Testis (tissue), 3 donors: Measurements from ENCODE around the gene ACYP2. TPM values are rescaled to one million over a fixed set of nuclear protein-coding genes. Genes with fewer than 3 reads are reported as not detected.

Source experiments
- DNase-seq: peaks from one replicate; pipeline ENCODE4 v3.0.0-alpha.2; 2019
- H3K27ac ChIP-seq, 2 donors: fragments of 200-600 bp; sonication (generic); one replicate each; pipeline ENCODE4 v1.5.1; 2019
- H3K27me3 ChIP-seq: fragments of 200-600 bp; sonication (generic); one replicate; pipeline ENCODE4 v1.5.1; 2019
- H3K36me3 ChIP-seq: fragments of 200-600 bp; sonication (generic); one replicate; pipeline ENCODE4 v1.5.1; 2017; ENCODE audit warnings: low read depth; ENCODE audit errors: missing control alignments
- H3K4me1 ChIP-seq: fragments of 200-600 bp; sonication (generic); one replicate; pipeline ENCODE4 v1.5.1; 2019
- H3K4me3 ChIP-seq, 2 donors: fragments of 200-600 bp; sonication (generic); one replicate each; pipeline ENCODE4 v1.5.1; 2017 to 2019
- H3K9me3 ChIP-seq: fragments of 200-600 bp; sonication (generic); one replicate; pipeline ENCODE4 v1.5.1; 2017
- CTCF ChIP-seq, 3 experiments: fragments of 450-650 bp in 2 of 3; fragments of 200-600 bp in 1 of 3; sonication (generic) in 1 of 3; IDR thresholded peaks; one replicate each; pipeline ENCODE4 v1.5.1; 2016 to 2019; ENCODE audit warnings: antibody characterized with exemption in 3 of 3, mild to moderate bottlenecking in 2 of 3, moderate library complexity in 1 of 3
- POLR2A ChIP-seq: fragments of 450-650 bp; IDR thresholded peaks from one replicate; pipeline ENCODE4 v1.6.1; 2017; ENCODE audit warnings: antibody characterized with exemption, mild to moderate bottlenecking, moderate library complexity
- WGBS, 2 donors: methylation state at CpG; one replicate each; pipeline ENCODE4 v1.1.5; 2018; 5-methylcytosine and 5-hydroxymethylcytosine counted together
- intact Hi-C: fragments of 100-400 bp; cut with DNase I; formaldehyde crosslinking; loops from one replicate; pipeline ENCODE4 v1.15.1; 2023; ENCODE audit warnings: low total_unique reads
- polyA plus RNA-seq: library from polyadenylated mRNA; stranded (reverse); fragments of 350-450 nt; fragmentation: Illumina TruSeq; extraction: RNeasy Lipid Tissue Mini Kit (QIAGEN cat#74804); gene quantifications from one replicate; pipeline ENCODE4 v1.2.3, GENCODE V29; 2014; ENCODE audit warnings: low read depth, low replicate concordance; ENCODE audit not compliant: insufficient read depth
- total RNA-seq, 2 donors: library from RNA; depleted of rRNA; stranded (reverse); fragments of >200 nt; gene quantifications; one replicate each; pipeline ENCODE4 v1.2.3, GENCODE V29; 2016

Gene ACYP2
- total and polyA plus RNA-seq, 3 donors from 2014 or later: 23.2 to 36.2 (median 34.5) TPM

GRCh38 chr2:54183281-54183680, 67.9 kb downstream of the ACYP2 start:
- no peak overlapping the region for H3K4me3 ChIP-seq
- 93 to 98% methylated on average over 3 of the region's 3 CpGs for WGBS, 2 donors
- no peaks in the 10 kb centered on the region for H3K27me3 ChIP-seq
- no peaks in the 10 kb centered on the region for H3K36me3 ChIP-seq
- intact Hi-C loops: no loop called here
- TF ChIP-seq POLR2A: no peak
- no peak for TF ChIP-seq CTCF (IDR thresholded peaks at IDR 0.05)
- H3K4me1 ChIP-seq: no peaks in the 10 kb centered on the region
- H3K27ac ChIP-seq: no peak overlapping the region
- H3K9me3 ChIP-seq: no peaks in the 10 kb centered on the region
- no peak for DNase-seq

GRCh38 chr2:54183972-54184371, 68.6 kb downstream of the ACYP2 start:
- TF ChIP-seq POLR2A (no peak), CTCF (IDR thresholded peaks at IDR 0.05) (no peak)
- no peaks in the 10 kb centered on the region for H3K9me3 ChIP-seq
- DNase-seq: no peak
- 48 to 49% methylated on average over 4 of the region's 4 CpGs for WGBS, 2 donors
- H3K4me3 ChIP-seq: no peak overlapping the region
- intact Hi-C loops: no loop called here
- H3K4me1 ChIP-seq: no peaks in the 10 kb centered on the region
- H3K27me3 ChIP-seq: no peaks in the 10 kb centered on the region
- H3K27ac ChIP-seq: no peak overlapping the region
- H3K36me3 ChIP-seq: no peaks in the 10 kb centered on the region

GRCh38 chr2:54185105-54185504, 69.7 kb downstream of the ACYP2 start:
- Histone ChIP-seq H3K36me3 (no peaks in the 10 kb centered on the region), H3K4me3 (no peak overlapping the region), H3K27ac (no peak overlapping the region), H3K9me3 (no peaks in the 10 kb centered on the region), H3K27me3 (no peaks in the 10 kb centered on the region), H3K4me1 (no peaks in the 10 kb centered on the region)
- TF ChIP-seq POLR2A (no peak), CTCF (IDR thresholded peaks at IDR 0.05) (no peak)
- 81 to 87% methylated on average over 1 of the region's 1 CpG for WGBS, 2 donors
- intact Hi-C loops: no loop called here
- DNase-seq: no peak

GRCh38 chr2:54187331-54187730, 71.9 kb downstream of the ACYP2 start:
- no peaks in the 10 kb centered on the region for H3K27me3 ChIP-seq
- no peaks in the 10 kb centered on the region for H3K36me3 ChIP-seq
- DNase-seq: no peak
- 82 to 100% methylated on average over 4 to 5 of the region's 5 CpGs for WGBS, 2 donors
- no peaks in the 10 kb centered on the region for H3K4me1 ChIP-seq
- intact Hi-C loops: no loop called here
- H3K27ac ChIP-seq: no peak overlapping the region
- no peak for TF ChIP-seq CTCF (IDR thresholded peaks at IDR 0.05)
- TF ChIP-seq POLR2A: no peak
- no peak overlapping the region for H3K4me3 ChIP-seq
- no peaks in the 10 kb centered on the region for H3K9me3 ChIP-seq

GRCh38 chr2:54189539-54189938, 74.1 kb downstream of the ACYP2 start:
- DNase-seq: no peak
- no peak overlapping the region for H3K27ac ChIP-seq
- H3K9me3 ChIP-seq: no peaks in the 10 kb centered on the region
- no peak overlapping the region for H3K4me3 ChIP-seq
- 80 to 94% methylated on average over 2 of the region's 2 CpGs for WGBS, 2 donors
- H3K4me1 ChIP-seq: no peaks in the 10 kb centered on the region
- no peaks in the 10 kb centered on the region for H3K36me3 ChIP-seq
- intact Hi-C loops: no loop called here
- H3K27me3 ChIP-seq: no peaks in the 10 kb centered on the region
- no peak for TF ChIP-seq POLR2A
- TF ChIP-seq CTCF (IDR thresholded peaks at IDR 0.05): no peak
